ENCODE results near the gene RNF224. TPM values are rescaled to one million over a fixed set of nuclear protein-coding genes. Genes with fewer than 3 reads are reported as not detected.
A peak's percentile ranks its signal among the peaks of the same experiment; 100 is the strongest.

RNF224 gene
- total RNA-seq, 1 experiment from 2014 or later = 0.16 TPM

DNA sequence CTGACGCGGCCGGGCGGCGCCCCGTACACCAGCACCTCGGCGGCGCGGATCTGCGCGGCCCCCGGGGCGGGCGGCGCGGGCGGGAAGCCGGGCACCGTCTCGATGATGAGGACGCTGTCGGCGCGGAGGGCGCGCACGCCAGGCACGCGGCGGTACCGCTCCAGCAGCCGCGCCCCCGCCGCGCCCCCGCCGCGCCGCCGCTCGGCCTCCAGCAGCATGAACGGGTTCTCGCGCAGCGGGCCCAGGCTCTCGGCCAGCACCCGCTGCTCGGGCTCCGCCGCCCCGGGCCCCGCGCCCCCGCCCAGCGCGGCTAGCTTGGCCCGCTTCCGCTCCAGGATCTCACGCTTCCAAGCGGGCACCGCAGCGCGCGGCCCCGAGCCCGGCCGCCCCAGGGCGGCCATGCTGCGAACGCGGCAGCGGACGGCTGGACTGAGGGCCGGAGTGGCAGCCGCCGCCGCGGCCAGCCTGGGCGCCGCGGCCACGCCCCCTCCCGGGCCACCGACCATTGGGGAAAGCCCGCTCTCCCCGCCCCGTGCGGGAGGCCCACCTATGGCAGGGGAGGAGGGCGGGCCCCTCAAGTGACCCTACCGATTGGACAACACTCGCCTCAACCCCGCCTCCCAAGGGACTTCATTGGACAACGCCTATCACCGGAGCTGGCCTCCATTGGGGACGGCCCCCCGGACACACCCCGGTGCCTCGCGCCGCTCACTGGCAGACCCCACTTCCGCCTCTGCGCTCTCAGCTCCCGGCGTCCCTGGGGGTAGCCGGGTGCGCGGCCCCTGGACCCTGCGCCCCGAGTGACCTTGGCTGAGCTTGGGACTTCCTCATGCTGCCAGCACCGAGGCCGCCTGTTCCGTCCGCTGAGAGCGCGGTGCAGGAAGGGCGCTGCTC is 26.7 kb upstream of the RNF224 start, which contains the start of gene TPRN:
TSS of gene TPRN (minus strand) at position 431 of the 894 bp plus-strand sequence. CDS start at position 401, 30 bp downstream.
- Mint-ChIP-seq H3K4me3 (ENCODE audit: unreplicated experiment) (peak within 1 kb of the TSS; percentile 76), H3K27me3 (ENCODE audit: insufficient read depth, unreplicated experiment) (no peaks in the 10 kb centered on the region), H3K27ac (ENCODE audit: low read depth, unreplicated experiment) (no peak within 1 kb of the TSS), H3K9me3 (ENCODE audit: unreplicated experiment) (no peaks in the 10 kb centered on the region), H3K4me1 (ENCODE audit: insufficient read depth, unreplicated experiment) (peaks cover 12% of the 10 kb centered on the region), H3K36me3 (ENCODE audit: insufficient read depth, unreplicated experiment) (peaks cover 8% of the 10 kb centered on the region)
- ChIA-PET CTCF (interaction anchor here (0.6 to 1.0 kb wide), 4 partner anchors 10 to 154 kb away, joined by 3 to 4 read pairs (median 4); no protein-coding TSS in a partner anchor), POLR2A (interaction anchor here (0.5 to 5.3 kb wide), 17 partner anchors 8 to 174 kb away, joined by 3 to 73 read pairs (median 4); partner anchors contain the start of genes ANAPC2, CYSRT1, MAN1B1 and NELFB)
- TF ChIP-seq, protein P1, sequence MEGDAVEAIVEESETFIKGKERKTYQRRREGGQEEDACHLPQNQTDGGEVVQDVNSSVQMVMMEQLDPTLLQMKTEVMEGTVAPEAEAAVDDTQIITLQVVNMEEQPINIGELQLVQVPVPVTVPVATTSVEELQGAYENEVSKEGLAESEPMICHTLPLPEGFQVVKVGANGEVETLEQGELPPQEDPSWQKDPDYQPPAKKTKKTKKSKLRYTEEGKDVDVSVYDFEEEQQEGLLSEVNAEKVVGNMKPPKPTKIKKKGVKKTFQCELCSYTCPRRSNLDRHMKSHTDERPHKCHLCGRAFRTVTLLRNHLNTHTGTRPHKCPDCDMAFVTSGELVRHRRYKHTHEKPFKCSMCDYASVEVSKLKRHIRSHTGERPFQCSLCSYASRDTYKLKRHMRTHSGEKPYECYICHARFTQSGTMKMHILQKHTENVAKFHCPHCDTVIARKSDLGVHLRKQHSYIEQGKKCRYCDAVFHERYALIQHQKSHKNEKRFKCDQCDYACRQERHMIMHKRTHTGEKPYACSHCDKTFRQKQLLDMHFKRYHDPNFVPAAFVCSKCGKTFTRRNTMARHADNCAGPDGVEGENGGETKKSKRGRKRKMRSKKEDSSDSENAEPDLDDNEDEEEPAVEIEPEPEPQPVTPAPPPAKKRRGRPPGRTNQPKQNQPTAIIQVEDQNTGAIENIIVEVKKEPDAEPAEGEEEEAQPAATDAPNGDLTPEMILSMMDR (IDR thresholded peaks at IDR 0.05; ENCODE audit: unreplicated experiment) = no peak
- BruUV-seq (replicated peaks) = no TSS peak
- peak; percentile 100 for DNase-seq (ENCODE audit: unreplicated experiment)
- intact Hi-C loops (cut with micrococcal nuclease) = no loop called here

DNA sequence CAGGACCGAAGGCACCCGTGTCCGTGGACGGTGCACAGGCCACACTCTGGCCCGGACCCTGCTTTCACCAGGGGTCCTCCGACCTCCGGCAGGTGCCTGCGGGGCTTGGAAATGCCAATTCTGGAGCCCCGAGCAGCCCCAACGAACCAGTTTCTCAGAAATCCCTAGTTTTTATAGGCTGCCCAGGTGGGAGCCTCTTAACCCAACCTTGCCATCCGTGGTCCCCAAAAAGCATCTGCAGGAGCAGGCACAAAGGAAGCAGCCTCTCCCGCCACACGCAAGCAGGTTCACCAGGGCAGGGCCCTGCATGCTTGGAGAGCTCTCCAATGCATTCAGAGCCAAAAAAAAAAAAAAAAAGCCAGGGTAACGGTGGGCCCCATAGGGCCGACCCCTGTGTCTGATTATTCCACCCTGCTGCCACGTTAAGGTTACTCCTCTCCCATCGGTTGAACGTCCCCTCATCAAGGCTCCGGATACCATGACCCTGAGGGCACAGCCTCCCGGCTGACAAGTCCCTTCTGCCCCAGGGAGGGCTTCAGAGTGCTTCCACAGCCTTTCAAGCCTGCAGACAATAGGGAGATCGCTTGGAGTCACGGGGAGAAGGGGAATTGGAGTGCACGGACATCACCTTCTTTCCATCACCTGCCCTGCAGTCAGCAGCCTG is 26.0 kb upstream of the RNF224 start:
- TF ChIP-seq, protein P1 (IDR thresholded peaks at IDR 0.05; ENCODE audit: unreplicated experiment) = no peak
- no peak for DNase-seq (ENCODE audit: unreplicated experiment)
- Mint-ChIP-seq H3K27me3 (ENCODE audit: insufficient read depth, unreplicated experiment) (no peaks in the 10 kb centered on the region), H3K36me3 (ENCODE audit: insufficient read depth, unreplicated experiment) (peaks cover 8% of the 10 kb centered on the region), H3K4me1 (ENCODE audit: insufficient read depth, unreplicated experiment) (peaks cover 11% of the 10 kb centered on the region), H3K9me3 (ENCODE audit: unreplicated experiment) (no peaks in the 10 kb centered on the region), H3K4me3 (ENCODE audit: unreplicated experiment) (peak overlapping the region; percentile 73), H3K27ac (ENCODE audit: low read depth, unreplicated experiment) (no peak overlapping the region)
- BruUV-seq (replicated peaks) = no TSS peak
- ChIA-PET CTCF (interaction anchor here (0.7 to 1.0 kb wide), 4 partner anchors 11 to 74 kb away, joined by 3 to 4 read pairs (median 3); no protein-coding TSS in a partner anchor), POLR2A (interaction anchor here (0.5 to 5.3 kb wide), 16 partner anchors 9 to 115 kb away, joined by 3 to 73 read pairs (median 4); partner anchors contain the start of genes ANAPC2, CYSRT1, MAN1B1 and NELFB)
- intact Hi-C loops (cut with micrococcal nuclease) = no loop called here

DNA sequence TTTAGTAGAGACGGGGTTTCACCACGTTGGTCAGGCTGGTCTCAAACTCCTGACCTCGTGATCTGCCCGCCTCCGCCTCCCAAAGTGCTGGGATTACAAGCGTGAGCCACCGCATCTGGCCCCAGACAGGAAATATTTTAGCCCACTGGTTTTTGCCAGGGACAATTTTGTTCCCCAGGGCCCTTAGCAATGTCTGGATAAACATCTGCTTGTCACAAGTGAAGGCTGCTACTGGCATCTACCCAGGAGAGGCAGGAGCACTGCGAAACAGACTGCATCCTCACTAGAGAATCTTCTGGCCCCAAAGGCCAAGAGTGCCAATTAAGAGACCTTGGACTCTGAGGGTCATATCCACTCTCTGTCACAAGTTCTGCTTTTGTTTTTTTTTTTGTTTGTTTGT is 24.3 kb upstream of the RNF224 start:
- ChIA-PET CTCF (interaction anchor here (0.6 to 1.0 kb wide), 3 partner anchors 13 to 33 kb away, joined by 3 to 5 read pairs (median 4); no protein-coding TSS in a partner anchor), POLR2A (interaction anchor here (3.0 to 5.3 kb wide), 2 partner anchors 14 to 22 kb away, joined by 40 to 73 read pairs; partner anchors contain the start of genes ANAPC2, CYSRT1, RNF208 and RNF224)

More for the DNA sequence above, 24.3 kb upstream of the RNF224 start:
- Mint-ChIP-seq H3K36me3 (ENCODE audit: insufficient read depth, unreplicated experiment) (peaks cover 25% of the 10 kb centered on the region), H3K27ac (ENCODE audit: low read depth, unreplicated experiment) (no peak overlapping the region), H3K4me3 (ENCODE audit: unreplicated experiment) (no peak overlapping the region), H3K27me3 (ENCODE audit: insufficient read depth, unreplicated experiment) (no peaks in the 10 kb centered on the region), H3K4me1 (ENCODE audit: insufficient read depth, unreplicated experiment) (peaks cover 25% of the 10 kb centered on the region), H3K9me3 (ENCODE audit: unreplicated experiment) (no peaks in the 10 kb centered on the region)
- TF ChIP-seq, protein P1 (IDR thresholded peaks at IDR 0.05; ENCODE audit: unreplicated experiment) = no peak
- BruUV-seq (replicated peaks) = no TSS peak
- no peak for DNase-seq (ENCODE audit: unreplicated experiment)
- intact Hi-C loops (cut with micrococcal nuclease) = no loop called here
